ENCODE measurements around the gene GRSF1. TPM values are rescaled to one million over a fixed set of nuclear protein-coding genes. Genes with fewer than 3 reads are reported as not detected.
"Not testable (repeated sequence)": the region's sequence is repeated elsewhere in the genome, so short reads cannot be mapped to it uniquely, and the experiment has no call there.

Gene GRSF1
- total RNA-seq, 2 donors from 2014 or later: 79.3 to 86.0 TPM

GRCh38 chr4:70778888-70779422 lies 60.7 kb downstream of the GRSF1 start:
- DNase-seq: no peak
- no peak for ATAC-seq
- intact Hi-C loops (cut with DNase I, micrococcal nuclease): no loop called here

- DNase-seq (no peak), ATAC-seq (no peak)
- intact Hi-C loops (cut with DNase I, micrococcal nuclease): no loop called here
These were observed 66.6 kb downstream of the GRSF1 start for GRCh38 chr4:70772929-70773555.

GRCh38 chr4:70769396-70769795 lies 70.3 kb downstream of the GRSF1 start:
- DNase-seq; ATAC-seq; intact Hi-C loops (cut with DNase I, micrococcal nuclease): not testable (repeated sequence)

GRCh38 chr4:70768301-70768948 lies 71.3 kb downstream of the GRSF1 start:
- DNase-seq (no peak), ATAC-seq (no peak)
- intact Hi-C loops (cut with DNase I, micrococcal nuclease): no loop called here

Other genes with a start within 250 kb of the GRSF1 start
- not detected for gene AMBN, start 247.6 kb downstream of the GRSF1 start, total RNA-seq
- gene ENAM, start 211.1 kb downstream of the GRSF1 start, total RNA-seq: not detected
- 100 to 1,000 TPM; 114 to 909 TPM for gene JCHAIN, start 173.4 kb downstream of the GRSF1 start, total RNA-seq
- 10 to 100 TPM; 18.4 to 19.7 TPM for gene UTP3, start 151.4 kb downstream of the GRSF1 start, total RNA-seq
- gene RUFY3, start 117.9 kb downstream of the GRSF1 start, total RNA-seq: 10 to 100 TPM; 37.2 to 37.8 TPM
- 10 to 100 TPM; 14.7 to 15.8 TPM for gene MOB1B, start 62.5 kb upstream of the GRSF1 start, total RNA-seq
- 10 to 100 TPM; 11.9 to 13.5 TPM for gene DCK, start 153.8 kb upstream of the GRSF1 start, total RNA-seq